ENCODE data around the gene CFAP157.
"Not testable (repeated sequence)": the region's sequence is repeated elsewhere in the genome, so short reads cannot be mapped to it uniquely, and the experiment has no call there.

The CFAP157 gene

GRCh38 chr9:127735530-127736185, 28.9 kb downstream of the CFAP157 start:
- DNase-seq (ENCODE audit: low spot score): no peak

DNA sequence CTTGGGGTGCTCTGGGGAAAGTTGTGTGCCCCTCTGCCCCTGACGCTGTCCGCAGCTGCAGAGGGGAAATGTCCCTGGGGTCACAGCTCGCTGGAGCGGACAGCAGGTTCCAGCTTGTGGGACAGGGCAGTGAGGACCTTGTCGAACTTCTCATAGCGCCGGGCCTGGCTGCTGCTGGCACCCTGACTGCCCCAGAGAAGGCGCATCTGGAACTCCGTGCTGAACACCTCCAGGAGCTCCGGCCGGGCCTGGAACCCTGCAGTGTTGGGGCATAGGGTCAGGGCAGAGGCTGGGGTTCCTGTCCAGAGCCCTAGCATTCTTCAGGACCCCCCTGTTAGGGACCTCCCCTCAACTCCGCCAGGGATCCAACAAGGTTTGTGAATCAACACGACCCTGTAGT, 31.9 kb downstream of the CFAP157 start:
- no peak for DNase-seq (ENCODE audit: low spot score)

DNA sequence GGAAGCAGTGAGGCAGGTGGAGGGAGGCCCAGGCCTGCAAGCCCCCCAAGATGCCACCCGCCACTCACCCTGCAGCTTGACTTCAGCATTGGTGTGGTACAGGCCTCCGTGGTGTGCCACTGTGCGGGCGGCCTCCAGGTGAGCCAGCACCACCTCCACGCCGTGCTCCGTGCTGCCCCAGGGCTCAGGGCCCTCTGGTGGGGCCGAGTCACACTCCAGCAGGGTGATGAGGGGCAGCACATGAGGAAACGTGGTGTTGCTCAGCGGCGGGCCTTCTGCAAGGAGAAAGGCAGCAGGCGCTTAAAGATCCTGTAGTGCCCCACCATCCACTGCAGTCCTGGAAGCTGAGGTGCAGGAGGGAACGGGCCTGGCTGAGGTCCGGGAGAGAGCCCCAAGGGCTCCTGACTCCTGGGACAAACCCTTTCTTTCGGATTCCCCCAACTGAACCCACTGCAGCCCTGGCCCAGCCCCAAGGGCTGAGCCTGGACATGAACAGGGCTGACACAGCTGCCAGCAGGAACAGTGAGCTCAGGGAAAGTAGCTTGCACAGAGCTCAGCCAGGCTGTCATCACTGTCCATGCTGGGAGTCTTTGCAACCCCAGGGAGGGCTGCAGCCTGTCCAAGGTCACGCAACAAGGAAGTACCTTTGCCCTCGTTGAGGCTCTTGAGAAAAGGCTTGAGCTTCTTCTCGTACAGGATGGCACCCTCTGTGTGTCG, 33.0 kb downstream of the CFAP157 start:
- DNase-seq (ENCODE audit: low spot score): no peak

DNA sequence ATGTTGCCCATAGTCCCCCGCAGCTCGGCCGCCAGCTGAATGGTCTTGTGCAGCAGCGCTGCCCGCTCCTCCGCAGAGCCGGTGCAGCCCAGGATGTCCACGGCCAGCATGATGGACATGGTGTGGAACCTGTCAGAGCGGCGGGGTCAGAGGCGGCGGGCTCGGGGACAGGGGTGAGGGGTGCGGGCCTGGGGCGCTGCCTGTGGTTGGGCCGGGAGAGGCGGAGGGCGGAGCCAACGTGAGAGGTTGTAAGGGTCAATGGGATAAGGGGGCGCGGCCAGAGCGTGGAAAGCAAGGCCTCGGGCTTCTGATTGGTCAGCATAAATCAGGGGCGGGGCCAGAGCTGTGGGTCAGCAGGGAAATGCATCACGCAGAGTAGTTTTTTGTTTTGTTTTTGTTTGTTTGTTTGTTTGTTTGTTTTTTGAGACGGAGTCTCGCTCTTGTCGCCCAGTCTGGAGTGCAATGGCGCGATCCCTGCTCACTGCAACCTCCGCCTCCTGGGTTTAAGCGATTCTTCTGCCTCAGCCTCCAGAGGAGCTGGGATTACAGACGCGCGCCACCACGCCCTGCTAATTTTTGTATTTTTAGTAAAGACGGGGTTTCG, 35.1 kb downstream of the CFAP157 start:
- peak; percentile 83 for DNase-seq (ENCODE audit: low spot score)

DNA sequence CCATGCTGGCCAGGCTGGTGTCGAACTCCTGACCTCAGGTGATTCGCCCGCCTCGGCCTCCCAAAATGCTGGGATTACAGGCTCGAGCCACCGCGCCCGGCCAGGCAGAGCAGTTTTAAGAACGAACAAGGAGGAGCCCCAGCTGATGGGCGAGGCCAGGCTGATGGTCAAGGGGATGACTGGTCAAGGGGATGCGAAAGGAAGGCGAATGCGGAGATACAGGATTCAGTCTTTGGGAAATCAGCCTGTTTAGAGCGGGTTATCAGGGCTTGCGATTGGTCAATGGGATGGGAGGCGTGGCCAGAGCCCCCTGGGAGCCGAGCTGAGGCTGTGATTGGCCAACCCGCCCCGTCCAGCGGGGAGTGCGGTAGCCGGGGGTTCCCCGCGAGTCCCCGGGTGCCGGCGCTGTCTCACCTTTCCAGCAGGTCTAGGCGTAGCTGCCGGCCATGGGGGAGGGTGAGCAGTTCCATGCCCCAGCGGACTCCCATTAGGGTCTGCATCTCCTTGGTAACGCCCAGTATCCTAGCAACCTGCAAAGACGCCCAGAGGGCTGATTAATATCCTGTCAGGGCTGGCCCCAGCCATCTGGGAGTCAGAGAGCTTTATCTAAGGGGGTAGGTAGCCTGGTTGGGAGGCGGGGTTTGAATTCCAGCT, 35.8 kb downstream of the CFAP157 start:
- peak; percentile 89 for DNase-seq (ENCODE audit: low spot score)

DNA sequence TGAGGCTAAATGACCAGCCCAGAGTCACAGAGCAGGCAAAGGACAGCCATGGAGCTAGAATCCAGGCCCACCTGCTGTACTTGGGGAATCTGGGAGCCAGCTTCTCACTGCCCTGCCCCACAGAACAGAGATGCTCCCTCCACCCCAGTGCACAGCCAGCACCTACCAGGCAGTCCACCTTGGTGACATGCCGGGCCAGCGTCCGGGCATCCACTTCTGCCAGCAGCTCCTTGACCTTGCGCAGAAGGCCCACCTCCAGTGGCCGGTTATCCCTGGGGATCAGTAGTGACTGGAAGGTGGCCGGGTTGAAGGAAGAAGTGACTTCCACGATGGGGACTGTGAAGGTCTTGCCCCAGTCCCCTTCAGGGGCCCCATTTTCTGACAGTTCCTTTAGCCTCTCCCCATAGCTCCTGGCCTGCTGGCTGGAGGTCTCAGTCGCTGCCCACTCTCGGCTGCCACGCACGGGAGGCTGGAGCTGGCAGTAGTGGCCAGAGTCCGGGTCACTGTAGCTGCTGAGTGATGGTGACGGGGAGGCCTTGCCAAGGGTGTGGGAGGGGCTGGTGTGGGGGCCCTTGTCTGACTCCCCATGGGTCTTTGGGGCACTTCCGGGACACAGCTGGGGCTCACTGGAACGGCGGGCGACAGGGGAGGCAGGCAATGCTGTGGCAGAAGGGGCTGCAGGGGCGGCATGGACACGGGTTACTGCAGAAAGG, 37.8 kb downstream of the CFAP157 start:
- DNase-seq (ENCODE audit: low spot score): no peak

GRCh38 chr9:127746959-127747569, 40.3 kb downstream of the CFAP157 start:
- DNase-seq (ENCODE audit: low spot score): no peak

GRCh38 chr9:127749090-127749787, 42.5 kb downstream of the CFAP157 start:
- no peak for DNase-seq (ENCODE audit: low spot score)

- DNase-seq (ENCODE audit: low spot score): no peak
Observed at GRCh38 chr9:127751269-127752054, 44.7 kb downstream of the CFAP157 start.

- no peak for DNase-seq (ENCODE audit: low spot score)
Observed at GRCh38 chr9:127753148-127753547, 46.4 kb downstream of the CFAP157 start.

DNA sequence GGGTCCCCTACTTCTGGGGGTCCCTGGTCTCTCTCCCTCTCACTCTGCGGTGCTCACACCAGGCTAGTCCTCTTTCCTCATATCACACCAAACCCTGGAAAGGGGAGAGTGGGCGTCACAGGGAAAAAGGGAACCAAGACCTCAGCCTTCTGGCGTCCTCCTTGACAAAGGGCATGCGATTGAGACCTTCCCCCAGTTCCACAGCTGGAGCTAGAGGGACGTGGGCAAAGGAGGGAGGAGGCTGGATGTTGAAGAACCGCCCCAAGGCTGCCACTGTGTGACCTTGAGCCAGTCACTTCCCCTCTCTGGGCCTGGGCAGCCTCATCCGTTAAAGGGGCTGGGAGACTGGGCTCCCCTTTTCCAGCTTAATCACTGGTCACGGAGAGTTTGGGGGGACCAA, 46.8 kb downstream of the CFAP157 start:
- DNase-seq (ENCODE audit: low spot score): no peak

GRCh38 chr9:127754099-127755060, 47.6 kb downstream of the CFAP157 start:
- no peak for DNase-seq (ENCODE audit: low spot score)

DNA sequence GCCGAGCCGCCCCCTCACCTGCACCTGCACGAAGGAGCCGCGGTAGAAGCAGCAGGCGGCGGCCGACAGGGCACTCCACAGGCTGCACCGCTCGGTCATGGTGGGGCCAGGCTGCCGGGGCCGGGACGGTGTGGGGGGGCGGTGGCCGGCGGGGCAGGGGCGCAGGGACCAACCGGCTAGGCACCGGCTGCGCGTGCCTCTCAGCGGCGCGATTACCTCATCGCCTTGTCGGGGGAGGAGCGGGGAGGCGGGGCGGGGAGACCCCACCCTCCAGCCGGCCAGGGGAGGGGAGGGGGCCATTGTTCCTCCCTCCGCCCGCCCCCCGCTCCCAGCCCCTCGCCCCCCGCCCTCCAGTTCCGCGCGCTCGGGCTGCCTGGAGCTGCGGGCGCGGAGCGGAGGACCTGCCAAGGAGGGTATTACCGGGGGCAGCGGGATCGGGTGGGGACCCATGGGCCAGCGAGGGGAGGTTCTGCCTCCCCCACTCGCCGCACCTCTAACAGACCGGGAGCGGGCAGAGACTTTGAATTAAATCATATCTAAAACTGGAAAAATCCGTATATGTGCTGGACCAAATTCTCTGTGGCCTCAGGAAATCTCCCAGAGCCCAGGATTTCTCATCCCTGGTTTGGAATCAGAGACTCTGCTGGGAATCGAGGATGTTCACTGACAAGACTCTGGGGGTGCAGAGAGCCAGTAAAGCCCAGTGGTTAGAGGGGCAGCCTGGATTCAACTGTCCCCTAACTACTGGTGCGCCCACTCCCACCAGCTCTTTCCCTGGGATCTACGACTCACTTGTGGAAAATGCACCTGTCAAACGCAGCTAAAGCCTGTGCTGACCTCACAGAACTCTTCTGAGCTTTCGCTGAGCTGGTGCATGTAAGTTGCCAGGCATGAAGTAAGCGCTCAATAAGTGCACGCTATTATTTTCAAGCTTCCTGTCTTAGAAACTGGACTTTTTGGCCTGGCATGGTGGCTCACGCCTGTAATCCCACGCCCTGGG, 48.6 kb downstream of the CFAP157 start:
- no peak for DNase-seq (ENCODE audit: low spot score)

GRCh38 chr9:127756233-127756632, 49.4 kb downstream of the CFAP157 start:
- DNase-seq (ENCODE audit: low spot score): no peak

GRCh38 chr9:127756776-127757175, 50.0 kb downstream of the CFAP157 start:
- DNase-seq (ENCODE audit: low spot score): not testable (repeated sequence)

DNA sequence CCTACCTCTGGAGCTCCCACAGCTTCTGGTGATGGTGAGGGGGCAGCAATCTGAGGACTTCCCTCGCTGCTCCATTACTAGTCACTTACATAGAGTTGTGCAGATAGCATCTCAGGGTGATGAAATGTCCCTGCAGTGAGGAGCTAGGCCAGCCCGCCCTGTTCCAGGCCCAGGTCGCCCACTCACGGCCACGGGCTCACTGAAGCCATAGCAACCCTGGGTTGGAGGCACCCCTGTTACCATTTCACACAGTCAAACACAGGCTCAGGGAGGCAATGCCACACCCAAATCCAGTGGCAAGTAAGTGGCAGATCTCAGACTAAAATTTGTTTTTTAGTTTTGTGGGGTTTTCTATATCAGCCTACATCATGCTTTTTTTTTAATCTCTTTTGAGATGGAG, 52.1 kb downstream of the CFAP157 start:
- DNase-seq (ENCODE audit: low spot score): no peak

- no peak for DNase-seq (ENCODE audit: low spot score)
Observed at GRCh38 chr9:127761061-127761460, 54.3 kb downstream of the CFAP157 start.

DNA sequence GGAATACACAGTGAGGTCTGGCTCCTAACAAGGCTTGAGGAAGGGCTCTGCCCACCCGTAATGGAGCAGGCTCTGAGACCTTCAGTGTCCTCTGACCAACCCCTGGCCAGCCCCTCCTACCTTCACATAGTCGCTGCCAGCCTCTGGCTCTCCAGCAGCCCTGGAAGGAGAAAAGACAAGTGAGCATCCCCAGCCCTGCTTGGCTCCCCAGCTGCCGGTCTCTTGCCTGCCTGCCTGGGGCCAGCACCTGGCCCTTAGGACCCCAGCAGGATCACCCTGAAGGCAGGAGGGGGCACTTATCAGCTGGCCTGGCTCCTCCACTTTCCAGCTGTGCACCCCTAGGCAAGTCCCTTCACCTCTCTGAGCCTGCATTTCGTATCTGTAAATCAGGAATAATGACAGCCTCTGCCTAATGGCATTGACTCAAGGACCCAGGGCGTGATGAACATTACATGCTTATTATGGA, 54.7 kb downstream of the CFAP157 start:
- no peak for DNase-seq (ENCODE audit: low spot score)

Data from COLO829 (cell line).